Right renal cortex interstitium (tissue), 3 donors: ENCODE measurements around the gene BEGAIN. TPM values are rescaled to one million over a fixed set of nuclear protein-coding genes. Genes with fewer than 3 reads are reported as not detected.

Experiments
- DNase-seq, 3 donors: peaks; one replicate each; pipeline ENCODE4 v3.0.0-alpha.2; 2013; ENCODE audit warnings: low read depth in 3 of 3, low spot score in 2 of 3
- polyA plus RNA-seq, 3 donors: library from polyadenylated mRNA; unstranded; fragments of 120-200 nt; gene quantifications; one replicate each; pipeline ENCODE4 v1.2.1, GENCODE V29; 2013; ENCODE audit not compliant: insufficient read length in 3 of 3

Gene BEGAIN
- 1 to 10 TPM; 1.2 to 2.3 (median 1.8) TPM for polyA plus RNA-seq

GRCh38 chr14:100587086-100587762 lies at the start of gene BEGAIN:
Gene BEGAIN, minus strand, starts transcription at chr14:100587417. Its CDS starts 127 bp downstream, at chr14:100587290.
- no peak for DNase-seq

- DNase-seq, result no peak
These were observed 49.3 kb upstream of the BEGAIN start for GRCh38 chr14:100636559-100636958.

- DNase-seq, result no peak
These were observed 46.8 kb upstream of the BEGAIN start for GRCh38 chr14:100634026-100634425.

GRCh38 chr14:100633406-100633805 lies 46.2 kb upstream of the BEGAIN start:
- no peak for DNase-seq

- DNase-seq, result no peak
These were observed 42.5 kb upstream of the BEGAIN start for GRCh38 chr14:100629696-100630095.

GRCh38 chr14:100629098-100629497 lies 41.9 kb upstream of the BEGAIN start:
- no peak for DNase-seq

- DNase-seq, result no peak
These were observed 41.0 kb upstream of the BEGAIN start for GRCh38 chr14:100628225-100628624.

GRCh38 chr14:100626614-100627013 lies 39.4 kb upstream of the BEGAIN start:
- DNase-seq, result no peak

GRCh38 chr14:100623961-100624360 lies 36.7 kb upstream of the BEGAIN start:
- no peak for DNase-seq

- DNase-seq, result no peak
These were observed 36.3 kb upstream of the BEGAIN start for GRCh38 chr14:100623557-100623956.

GRCh38 chr14:100622708-100623485 lies 35.7 kb upstream of the BEGAIN start:
- DNase-seq, result no peak

GRCh38 chr14:100622224-100622623 lies 35.0 kb upstream of the BEGAIN start:
- no peak for DNase-seq

- no peak for DNase-seq
These were observed 34.6 kb upstream of the BEGAIN start for GRCh38 chr14:100621806-100622205.

- DNase-seq, result no peak
These were observed 33.3 kb upstream of the BEGAIN start for GRCh38 chr14:100620255-100621100.

GRCh38 chr14:100619396-100620254 lies 32.4 kb upstream of the BEGAIN start:
- no peak for DNase-seq

GRCh38 chr14:100618763-100619320 lies 31.6 kb upstream of the BEGAIN start:
- DNase-seq, result no peak

GRCh38 chr14:100618318-100618693 lies 31.1 kb upstream of the BEGAIN start:
- DNase-seq, result no peak

- no peak for DNase-seq
These were observed 30.4 kb upstream of the BEGAIN start for GRCh38 chr14:100617410-100618317.

- DNase-seq, result no peak
These were observed 29.7 kb upstream of the BEGAIN start for GRCh38 chr14:100616854-100617409.
